HG03175 (cell line): Measurements from ENCODE around the gene UBR1.
A peak's percentile ranks its signal among the peaks of the same experiment; 100 is the strongest.
"Not testable (repeated sequence)": the region's sequence is repeated elsewhere in the genome, so short reads cannot be mapped to it uniquely, and the experiment has no call there.

Source experiments
- ATAC-seq: cut with Tn5 transposase; IDR thresholded peaks from one replicate; pipeline ENCODE4 v1.9.1; 2021; ENCODE audit warnings: mild to moderate bottlenecking, moderate library complexity; ENCODE audit not compliant: unreplicated experiment

The UBR1 gene

GRCh38 chr15:42984493-42985034 is 121.3 kb downstream of the UBR1 start:
- no peak for ATAC-seq

GRCh38 chr15:42979113-42979512 is 126.7 kb downstream of the UBR1 start:
- not testable (repeated sequence) for ATAC-seq

- no peak for ATAC-seq
These were observed 131.5 kb downstream of the UBR1 start for GRCh38 chr15:42974202-42974862.

- ATAC-seq, result no peak
These were observed 132.7 kb downstream of the UBR1 start for GRCh38 chr15:42973114-42973513.

DNA sequence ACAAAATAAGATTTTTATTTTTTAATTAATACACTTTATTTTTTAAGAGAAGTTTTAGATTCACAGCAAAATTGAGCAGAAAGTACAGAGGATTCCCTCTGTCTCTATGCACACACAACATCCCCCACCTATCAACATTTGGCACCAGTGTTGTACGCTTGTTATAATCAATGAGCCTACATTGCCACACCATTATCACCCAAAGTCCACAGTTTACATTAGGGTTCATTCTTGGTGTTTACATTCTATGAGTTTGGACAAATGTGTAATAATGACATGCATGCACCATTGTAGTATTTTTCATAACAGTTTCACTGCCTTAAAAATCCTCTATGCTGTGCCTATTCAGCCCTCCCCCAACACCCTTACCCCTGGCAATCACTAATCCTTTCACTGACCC is 134.0 kb downstream of the UBR1 start:
- no peak for ATAC-seq

- ATAC-seq, result no peak
These were observed 141.4 kb downstream of the UBR1 start for GRCh38 chr15:42964476-42964875.

- ATAC-seq, result no peak
These were observed 150.3 kb downstream of the UBR1 start for GRCh38 chr15:42955518-42955917.

DNA sequence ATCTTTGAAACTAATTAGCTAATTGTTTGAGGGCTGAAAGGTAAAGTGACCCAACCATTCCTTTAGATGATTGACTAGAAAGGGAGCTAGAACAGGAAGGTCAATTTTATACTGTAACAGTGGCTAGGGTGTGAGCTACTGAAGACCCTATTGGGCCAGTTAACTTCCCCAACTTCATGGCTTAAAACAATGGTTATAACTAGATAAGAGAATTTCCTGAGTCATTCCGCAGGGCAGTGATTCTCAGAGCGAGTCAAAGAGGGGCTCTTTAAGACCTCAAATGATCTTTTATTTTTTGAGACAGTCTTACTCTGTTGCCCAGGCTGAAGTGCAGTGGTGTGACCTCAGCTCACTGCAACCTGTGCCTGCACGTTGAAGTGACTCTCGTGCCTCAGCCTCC is 151.5 kb downstream of the UBR1 start:
- ATAC-seq, result no peak

DNA sequence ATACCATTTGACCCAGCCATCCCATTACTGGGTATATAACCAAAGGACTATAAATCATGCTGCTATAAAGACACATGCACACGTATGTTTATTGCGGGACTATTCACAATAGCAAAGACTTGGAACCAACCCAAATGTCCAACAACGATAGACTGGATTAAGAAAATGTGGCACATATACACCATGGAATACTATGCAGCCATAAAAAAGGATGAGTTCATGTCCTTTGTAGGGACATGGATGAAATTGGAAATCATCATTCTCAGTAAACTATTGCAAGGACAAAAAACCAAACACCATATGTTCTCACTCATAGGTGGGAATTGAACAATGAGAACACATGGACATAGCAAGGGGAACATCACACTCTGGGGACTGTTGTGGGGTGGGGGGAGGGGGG is 156.9 kb downstream of the UBR1 start:
- not testable (repeated sequence) for ATAC-seq

- no peak for ATAC-seq
These were observed 165.3 kb downstream of the UBR1 start for GRCh38 chr15:42940527-42940926.

- no peak for ATAC-seq
These were observed 166.0 kb downstream of the UBR1 start for GRCh38 chr15:42939841-42940240.

DNA sequence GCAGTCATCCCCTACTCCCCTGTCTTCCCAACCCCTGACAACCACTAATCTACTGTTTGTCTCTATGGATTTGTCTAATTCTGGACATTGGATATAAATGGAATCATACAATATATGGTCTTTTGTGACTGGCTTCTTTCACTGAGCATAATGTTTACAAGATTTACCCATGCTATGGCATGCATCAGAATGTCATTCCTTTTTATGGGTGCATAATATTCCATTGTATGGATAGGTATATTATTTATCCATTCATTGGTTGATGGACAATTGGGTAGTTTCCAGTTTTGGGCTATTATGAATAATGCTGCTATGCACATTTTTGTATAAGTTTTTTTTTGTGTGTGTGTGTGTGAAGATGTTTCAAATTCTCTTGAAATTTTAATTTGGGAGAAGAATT is 168.7 kb downstream of the UBR1 start:
- ATAC-seq, result no peak

DNA sequence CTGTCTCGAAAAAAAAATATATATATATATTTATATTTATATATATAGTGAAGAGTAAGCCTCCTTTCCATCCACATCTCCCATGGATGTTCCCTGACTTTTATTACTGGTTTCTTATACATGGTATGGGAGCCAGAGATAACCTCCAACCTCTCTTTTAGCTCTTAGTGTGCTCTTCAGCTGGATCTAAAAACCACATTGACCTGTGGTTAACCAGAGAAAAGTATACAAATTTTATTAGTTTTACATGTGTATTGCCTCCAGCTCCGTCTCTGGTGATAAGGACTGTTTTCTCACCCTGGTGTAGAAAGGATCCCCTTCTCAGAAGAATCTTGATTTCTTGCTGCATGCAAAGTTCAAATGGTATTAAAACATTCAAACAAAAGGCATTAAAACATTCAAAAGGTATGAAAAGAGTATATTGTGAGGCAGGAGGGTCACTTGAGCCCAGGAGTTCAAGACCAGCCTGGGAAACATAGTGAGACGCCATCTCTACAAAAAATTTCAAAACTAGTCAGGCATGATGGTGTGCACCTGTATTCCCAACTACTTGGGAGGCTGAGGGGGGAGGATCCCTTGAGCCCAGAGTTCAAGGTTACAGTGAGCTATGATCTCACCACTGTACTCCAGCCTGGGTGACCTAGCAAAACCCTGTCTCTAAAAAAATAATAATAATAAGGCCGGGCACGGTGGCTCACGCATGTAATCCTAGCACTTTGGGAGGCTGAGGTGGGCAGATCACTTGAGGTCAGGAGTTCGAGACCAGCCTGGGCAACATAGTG is 171.8 kb downstream of the UBR1 start:
- no peak for ATAC-seq

- ATAC-seq, result no peak
These were observed 172.9 kb downstream of the UBR1 start for GRCh38 chr15:42932833-42933515.

DNA sequence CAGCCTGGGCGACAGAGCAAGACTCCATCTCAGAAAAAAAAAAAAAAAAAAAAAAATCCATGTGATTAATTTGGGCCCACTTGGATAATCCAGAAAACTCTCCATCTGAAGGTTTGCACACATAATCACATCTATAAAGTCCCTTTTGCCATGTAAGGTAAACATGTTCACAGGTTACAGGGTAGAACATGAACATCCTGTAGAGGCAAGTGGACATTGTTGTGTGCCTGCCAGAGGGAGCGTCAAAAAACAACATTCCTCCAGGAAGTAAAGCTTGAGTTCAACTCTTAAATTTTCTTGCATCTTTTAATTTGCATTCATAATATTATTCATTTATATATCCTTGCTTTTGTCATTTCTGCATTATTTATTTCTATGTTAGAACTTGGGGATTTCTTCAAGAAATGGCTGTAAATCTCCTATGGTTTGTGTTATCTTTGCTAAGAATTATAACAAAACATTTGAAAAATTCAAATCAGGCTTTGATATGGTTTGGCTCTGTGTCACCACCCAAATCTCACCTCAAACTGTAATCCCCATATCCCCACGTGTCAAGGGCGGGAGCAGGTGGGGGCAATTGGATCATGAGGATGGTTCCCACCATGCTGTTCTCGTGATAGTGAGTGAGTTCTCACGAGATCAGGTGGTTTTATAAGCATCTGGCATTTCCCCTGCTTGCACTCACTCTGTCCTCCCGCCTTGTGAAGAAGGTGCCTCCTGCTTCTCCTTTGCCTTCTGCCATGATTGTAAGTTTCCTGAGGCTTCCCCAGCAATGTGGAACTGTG is 173.9 kb downstream of the UBR1 start:
- ATAC-seq, result no peak

DNA sequence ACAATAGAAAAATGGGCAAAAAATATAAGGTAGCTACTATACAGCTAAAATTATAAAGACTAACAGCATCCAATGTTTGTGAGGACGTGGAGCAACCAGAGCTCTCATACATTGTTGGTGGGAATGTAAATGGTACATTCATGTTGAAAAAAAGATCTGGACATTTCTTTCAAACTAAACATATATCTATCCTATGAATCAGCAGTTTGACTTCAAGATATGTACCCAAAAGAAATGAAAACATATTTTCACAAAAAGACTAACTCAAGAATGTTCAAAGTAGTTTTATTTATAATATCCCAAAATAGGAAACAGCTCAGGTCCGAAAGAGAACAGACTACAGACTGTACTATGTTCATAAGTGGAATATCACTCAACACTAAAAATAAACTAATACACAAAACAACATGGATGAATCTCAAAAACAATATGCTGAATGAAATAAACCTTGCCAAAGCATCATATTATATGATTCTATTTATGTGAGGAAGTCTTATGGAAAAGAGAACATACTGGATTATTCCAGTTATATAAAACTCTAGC is 176.5 kb downstream of the UBR1 start:
- ATAC-seq, result no peak

DNA sequence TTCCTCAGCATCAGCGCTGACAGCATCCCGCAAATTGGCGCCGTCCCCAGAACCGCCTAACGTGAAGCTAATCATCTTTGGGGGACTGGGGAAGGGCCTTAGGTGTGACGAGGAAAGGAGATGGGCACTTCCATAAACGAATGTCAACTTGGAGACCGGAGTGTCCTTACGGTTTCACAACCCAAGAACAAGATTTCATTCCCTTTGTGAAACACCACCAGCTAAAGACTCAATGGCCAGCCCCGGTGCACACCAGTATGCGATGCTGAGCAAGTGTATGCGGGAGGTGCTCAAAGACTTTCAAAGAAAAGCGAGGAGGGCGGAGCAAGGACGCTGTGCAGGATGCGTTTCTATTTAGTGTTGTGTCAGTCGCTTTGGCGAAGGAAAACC is 184.5 kb downstream of the UBR1 start:
- ATAC-seq, result no peak

- peak; percentile 96 for ATAC-seq
These were observed 185.1 kb downstream of the UBR1 start, which contains the start of gene TTBK2 for GRCh38 chr15:42920519-42921341. Gene TTBK2 (minus strand): TSS chr15:42920778. CDS start chr15:42878617, 42,161 bp downstream.

- ATAC-seq, result peak; percentile 4
These were observed 185.9 kb downstream of the UBR1 start for GRCh38 chr15:42919799-42920518.
